Endothelial cell (in vitro differentiated cells): ENCODE data around the gene MBLAC1. TPM values are rescaled to one million over a fixed set of nuclear protein-coding genes. Genes with fewer than 3 reads are reported as not detected.

ENCODE experiments used
- DNase-seq: peaks from one replicate; pipeline ENCODE4 v3.0.0; 2021; ENCODE audit warnings: low spot score
- H3K27ac Mint-ChIP-seq: one replicate; pipeline ENCODE4 v1.8.0; 2021; ENCODE audit warnings: mixed read lengths, inconsistent platforms; ENCODE audit not compliant: unreplicated experiment
- H3K27me3 Mint-ChIP-seq: one replicate; pipeline ENCODE4 v1.8.0; 2021; ENCODE audit warnings: mild to moderate bottlenecking, moderate library complexity, mixed read lengths, inconsistent platforms; ENCODE audit not compliant: unreplicated experiment
- H3K36me3 Mint-ChIP-seq: one replicate; pipeline ENCODE4 v1.8.0; 2021; ENCODE audit warnings: mild to moderate bottlenecking, low read depth, mixed read lengths, inconsistent platforms; ENCODE audit not compliant: unreplicated experiment
- H3K4me1 Mint-ChIP-seq: one replicate; pipeline ENCODE4 v1.8.0; 2021; ENCODE audit warnings: mild to moderate bottlenecking, mixed read lengths, inconsistent platforms; ENCODE audit not compliant: unreplicated experiment
- H3K4me3 Mint-ChIP-seq: one replicate; pipeline ENCODE4 v1.8.0; 2021; ENCODE audit warnings: mild to moderate bottlenecking, mixed read lengths, inconsistent platforms; ENCODE audit not compliant: unreplicated experiment
- H3K9me3 Mint-ChIP-seq: one replicate; pipeline ENCODE4 v1.8.0; 2021; ENCODE audit warnings: mixed read lengths, inconsistent platforms; ENCODE audit not compliant: unreplicated experiment
- CTCF ChIP-seq: fragments of 200-600 bp; sonication (generic); IDR thresholded peaks from one replicate; pipeline ENCODE4 v1.5.0; 2021; ENCODE audit warnings: antibody characterized with exemption; ENCODE audit not compliant: unreplicated experiment
- total RNA-seq: library from RNA; stranded (reverse); fragmentation: NEBNext Ultra II Directional; extraction: Animal tissue kit (Norgen Biotek cat#: 25700); gene quantifications from one replicate; pipeline ENCODE4 v1.2.1, GENCODE V29; 2021; ENCODE audit not compliant: unreplicated experiment

Gene MBLAC1
- total RNA-seq, 1 donor from 2014 or later = 1.6 TPM

- no peak for TF ChIP-seq CTCF
- DNase-seq = no peak
- no peak overlapping the region for H3K27ac Mint-ChIP-seq
- peaks cover 34% of the 10 kb centered on the region for H3K27me3 Mint-ChIP-seq
- H3K36me3 Mint-ChIP-seq = peaks cover 11% of the 10 kb centered on the region
- no peak overlapping the region for H3K4me3 Mint-ChIP-seq
- peaks cover 34% of the 10 kb centered on the region for H3K4me1 Mint-ChIP-seq
- H3K9me3 Mint-ChIP-seq = no peaks in the 10 kb centered on the region
These were observed 42.5 kb downstream of the MBLAC1 start for GRCh38 chr7:100169147-100169850.

GRCh38 chr7:100170101-100170897 is 43.5 kb downstream of the MBLAC1 start:
- Mint-ChIP-seq H3K27me3 (peaks cover 36% of the 10 kb centered on the region), H3K27ac (peak overlapping the region; percentile 55), H3K36me3 (peaks cover 20% of the 10 kb centered on the region), H3K4me1 (peaks cover 37% of the 10 kb centered on the region), H3K9me3 (no peaks in the 10 kb centered on the region), H3K4me3 (peak overlapping the region; percentile 81)
- no peak for DNase-seq
- no peak for TF ChIP-seq CTCF

- Mint-ChIP-seq H3K9me3 (no peaks in the 10 kb centered on the region), H3K27me3 (peaks cover 35% of the 10 kb centered on the region), H3K4me1 (peaks cover 42% of the 10 kb centered on the region), H3K4me3 (no peak overlapping the region), H3K36me3 (peaks cover 20% of the 10 kb centered on the region), H3K27ac (no peak overlapping the region)
- no peak for TF ChIP-seq CTCF
- DNase-seq = peak; percentile 31
These were observed 44.4 kb downstream of the MBLAC1 start for GRCh38 chr7:100171087-100171681.

DNA sequence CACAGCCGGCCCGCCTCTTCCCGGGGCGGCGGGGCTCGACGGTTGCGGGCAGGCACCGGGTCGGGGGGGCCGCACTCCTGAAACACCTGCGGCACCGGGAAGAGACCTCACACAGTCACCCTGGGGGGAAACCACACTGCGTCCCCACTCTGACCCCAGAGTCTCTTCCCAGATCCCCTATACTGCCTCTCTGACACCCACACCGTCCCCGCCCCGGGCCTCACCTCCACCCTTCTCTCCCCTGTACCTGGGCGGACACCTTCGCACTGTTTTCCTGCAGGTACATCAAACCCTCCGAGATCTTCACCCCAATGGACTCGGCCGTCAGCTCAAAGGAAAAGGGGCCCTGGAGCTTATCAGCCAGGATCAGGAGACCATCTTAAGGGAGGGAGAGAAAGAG is 45.1 kb downstream of the MBLAC1 start:
- H3K36me3 Mint-ChIP-seq = peaks cover 20% of the 10 kb centered on the region
- peaks cover 42% of the 10 kb centered on the region for H3K4me1 Mint-ChIP-seq
- H3K27me3 Mint-ChIP-seq = peaks cover 33% of the 10 kb centered on the region

More for the DNA sequence above, 45.1 kb downstream of the MBLAC1 start:
- peak overlapping the region; percentile 42 for H3K4me3 Mint-ChIP-seq
- no peak for TF ChIP-seq CTCF
- no peak overlapping the region for H3K27ac Mint-ChIP-seq
- DNase-seq = no peak
- no peaks in the 10 kb centered on the region for H3K9me3 Mint-ChIP-seq
